SK-N-SH (cell line): ENCODE data around the gene MT1E.

Experiments used
- CHD2 ChIP-seq: fragments of 150-350 bp; IDR thresholded peaks from 2 replicates; pipeline ENCODE4 v1.6.1; 2018; ENCODE audit warnings: low read length; ENCODE audit not compliant: partially characterized antibody
- ELF1 ChIP-seq: IDR thresholded peaks from 2 replicates; pipeline ENCODE4 v1.4.0; 2012
- EZH2phosphoT487 ChIP-seq: fragments of 200-600 bp; sonication (generic); IDR thresholded peaks from 2 replicates; pipeline ENCODE4 v1.6.1; 2017; ENCODE audit warnings: low read depth, mixed run types, mild to moderate bottlenecking, antibody characterized with exemption, moderate library complexity, borderline replicate concordance
- GABPA ChIP-seq: IDR thresholded peaks from 2 replicates; pipeline ENCODE4 v1.4.0; 2012; ENCODE audit warnings: low read depth, mild to moderate bottlenecking
- POLR2AphosphoS5 ChIP-seq: IDR thresholded peaks from 2 replicates; pipeline ENCODE4 v1.6.1; 2012; ENCODE audit warnings: low read depth, low read length
- RAD21 ChIP-seq: IDR thresholded peaks from 2 replicates; pipeline ENCODE4 v1.6.1; 2012; ENCODE audit warnings: mild to moderate bottlenecking, low read length
- RCOR1 ChIP-seq: fragments of 150-350 bp; IDR thresholded peaks from 2 replicates; pipeline ENCODE4 v1.6.1; 2017; ENCODE audit warnings: antibody characterized with exemption, low read length
- SIN3A ChIP-seq: IDR thresholded peaks from 2 replicates; pipeline ENCODE4 v1.6.1; 2012; ENCODE audit warnings: low read depth, mild to moderate bottlenecking, low read length, moderate library complexity, borderline replicate concordance
- TEAD4 ChIP-seq: IDR thresholded peaks from 2 replicates; pipeline ENCODE4 v1.4.0; 2012; ENCODE audit warnings: mild to moderate bottlenecking, borderline replicate concordance; ENCODE audit not compliant: insufficient read depth
- TF ChIP-seq, protein P1 (sequence below): fragments of 200-600 bp; sonication (generic); IDR thresholded peaks from 2 replicates; pipeline ENCODE4 v1.6.1; 2017; ENCODE audit warnings: antibody characterized with exemption, mild to moderate bottlenecking, moderate library complexity
- TF ChIP-seq, protein P2 (sequence below): IDR thresholded peaks from 2 replicates; pipeline ENCODE4 v1.4.0; 2012; ENCODE audit warnings: low read depth
- TF ChIP-seq, protein P3 (sequence below): IDR thresholded peaks from 2 replicates; pipeline ENCODE4 v1.6.1; 2012; ENCODE audit warnings: mild to moderate bottlenecking, low read depth, low read length, moderate library complexity
- TF ChIP-seq, protein P4 (sequence below): IDR thresholded peaks from 2 replicates; pipeline ENCODE4 v1.4.0; 2012; ENCODE audit warnings: low read depth, borderline replicate concordance

DNA sequence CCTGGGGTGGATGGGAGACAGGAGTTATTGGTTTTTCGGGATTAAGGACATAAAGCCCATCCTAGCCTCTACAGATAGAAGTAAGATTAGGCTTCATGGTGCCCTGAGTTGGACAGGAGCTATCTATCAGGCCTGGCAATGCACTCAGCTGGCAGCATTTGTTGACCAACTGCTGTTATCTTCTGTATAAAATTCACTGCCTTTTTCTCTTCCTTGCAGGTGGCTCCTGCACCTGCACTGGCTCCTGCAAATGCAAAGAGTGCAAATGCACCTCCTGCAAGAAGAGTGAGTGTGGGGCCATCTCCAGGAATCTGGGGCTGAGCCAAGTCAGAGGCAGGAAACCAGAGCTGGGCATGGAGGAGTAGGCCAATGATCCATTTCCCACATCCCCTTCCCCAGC is 13.5 kb downstream of the MT1E start:
- TF ChIP-seq, protein P1, sequence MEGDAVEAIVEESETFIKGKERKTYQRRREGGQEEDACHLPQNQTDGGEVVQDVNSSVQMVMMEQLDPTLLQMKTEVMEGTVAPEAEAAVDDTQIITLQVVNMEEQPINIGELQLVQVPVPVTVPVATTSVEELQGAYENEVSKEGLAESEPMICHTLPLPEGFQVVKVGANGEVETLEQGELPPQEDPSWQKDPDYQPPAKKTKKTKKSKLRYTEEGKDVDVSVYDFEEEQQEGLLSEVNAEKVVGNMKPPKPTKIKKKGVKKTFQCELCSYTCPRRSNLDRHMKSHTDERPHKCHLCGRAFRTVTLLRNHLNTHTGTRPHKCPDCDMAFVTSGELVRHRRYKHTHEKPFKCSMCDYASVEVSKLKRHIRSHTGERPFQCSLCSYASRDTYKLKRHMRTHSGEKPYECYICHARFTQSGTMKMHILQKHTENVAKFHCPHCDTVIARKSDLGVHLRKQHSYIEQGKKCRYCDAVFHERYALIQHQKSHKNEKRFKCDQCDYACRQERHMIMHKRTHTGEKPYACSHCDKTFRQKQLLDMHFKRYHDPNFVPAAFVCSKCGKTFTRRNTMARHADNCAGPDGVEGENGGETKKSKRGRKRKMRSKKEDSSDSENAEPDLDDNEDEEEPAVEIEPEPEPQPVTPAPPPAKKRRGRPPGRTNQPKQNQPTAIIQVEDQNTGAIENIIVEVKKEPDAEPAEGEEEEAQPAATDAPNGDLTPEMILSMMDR: no peak
- TF ChIP-seq GABPA: no peak
- TF ChIP-seq EZH2phosphoT487: no peak
- TF ChIP-seq ELF1: no peak
- TF ChIP-seq TEAD4: no peak
- no peak for TF ChIP-seq POLR2AphosphoS5
- no peak for TF ChIP-seq CHD2
- TF ChIP-seq, protein P2, sequence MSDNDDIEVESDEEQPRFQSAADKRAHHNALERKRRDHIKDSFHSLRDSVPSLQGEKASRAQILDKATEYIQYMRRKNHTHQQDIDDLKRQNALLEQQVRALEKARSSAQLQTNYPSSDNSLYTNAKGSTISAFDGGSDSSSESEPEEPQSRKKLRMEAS: no peak
- TF ChIP-seq RCOR1: no peak
- TF ChIP-seq, protein P3, sequence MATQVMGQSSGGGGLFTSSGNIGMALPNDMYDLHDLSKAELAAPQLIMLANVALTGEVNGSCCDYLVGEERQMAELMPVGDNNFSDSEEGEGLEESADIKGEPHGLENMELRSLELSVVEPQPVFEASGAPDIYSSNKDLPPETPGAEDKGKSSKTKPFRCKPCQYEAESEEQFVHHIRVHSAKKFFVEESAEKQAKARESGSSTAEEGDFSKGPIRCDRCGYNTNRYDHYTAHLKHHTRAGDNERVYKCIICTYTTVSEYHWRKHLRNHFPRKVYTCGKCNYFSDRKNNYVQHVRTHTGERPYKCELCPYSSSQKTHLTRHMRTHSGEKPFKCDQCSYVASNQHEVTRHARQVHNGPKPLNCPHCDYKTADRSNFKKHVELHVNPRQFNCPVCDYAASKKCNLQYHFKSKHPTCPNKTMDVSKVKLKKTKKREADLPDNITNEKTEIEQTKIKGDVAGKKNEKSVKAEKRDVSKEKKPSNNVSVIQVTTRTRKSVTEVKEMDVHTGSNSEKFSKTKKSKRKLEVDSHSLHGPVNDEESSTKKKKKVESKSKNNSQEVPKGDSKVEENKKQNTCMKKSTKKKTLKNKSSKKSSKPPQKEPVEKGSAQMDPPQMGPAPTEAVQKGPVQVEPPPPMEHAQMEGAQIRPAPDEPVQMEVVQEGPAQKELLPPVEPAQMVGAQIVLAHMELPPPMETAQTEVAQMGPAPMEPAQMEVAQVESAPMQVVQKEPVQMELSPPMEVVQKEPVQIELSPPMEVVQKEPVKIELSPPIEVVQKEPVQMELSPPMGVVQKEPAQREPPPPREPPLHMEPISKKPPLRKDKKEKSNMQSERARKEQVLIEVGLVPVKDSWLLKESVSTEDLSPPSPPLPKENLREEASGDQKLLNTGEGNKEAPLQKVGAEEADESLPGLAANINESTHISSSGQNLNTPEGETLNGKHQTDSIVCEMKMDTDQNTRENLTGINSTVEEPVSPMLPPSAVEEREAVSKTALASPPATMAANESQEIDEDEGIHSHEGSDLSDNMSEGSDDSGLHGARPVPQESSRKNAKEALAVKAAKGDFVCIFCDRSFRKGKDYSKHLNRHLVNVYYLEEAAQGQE: no peak
- TF ChIP-seq, protein P4, sequence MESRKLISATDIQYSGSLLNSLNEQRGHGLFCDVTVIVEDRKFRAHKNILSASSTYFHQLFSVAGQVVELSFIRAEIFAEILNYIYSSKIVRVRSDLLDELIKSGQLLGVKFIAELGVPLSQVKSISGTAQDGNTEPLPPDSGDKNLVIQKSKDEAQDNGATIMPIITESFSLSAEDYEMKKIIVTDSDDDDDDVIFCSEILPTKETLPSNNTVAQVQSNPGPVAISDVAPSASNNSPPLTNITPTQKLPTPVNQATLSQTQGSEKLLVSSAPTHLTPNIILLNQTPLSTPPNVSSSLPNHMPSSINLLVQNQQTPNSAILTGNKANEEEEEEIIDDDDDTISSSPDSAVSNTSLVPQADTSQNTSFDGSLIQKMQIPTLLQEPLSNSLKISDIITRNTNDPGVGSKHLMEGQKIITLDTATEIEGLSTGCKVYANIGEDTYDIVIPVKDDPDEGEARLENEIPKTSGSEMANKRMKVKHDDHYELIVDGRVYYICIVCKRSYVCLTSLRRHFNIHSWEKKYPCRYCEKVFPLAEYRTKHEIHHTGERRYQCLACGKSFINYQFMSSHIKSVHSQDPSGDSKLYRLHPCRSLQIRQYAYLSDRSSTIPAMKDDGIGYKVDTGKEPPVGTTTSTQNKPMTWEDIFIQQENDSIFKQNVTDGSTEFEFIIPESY: no peak
- TF ChIP-seq RAD21: no peak
- no peak for TF ChIP-seq SIN3A
